Spleen (tissue), 7 donors: ENCODE measurements around the gene GPR161.

ENCODE experiments used
- POLR2AphosphoS5 ChIP-seq, 3 donors: sonication (generic); formaldehyde crosslinking; IDR thresholded peaks; one replicate each; pipeline ENCODE4 v1.5.1; 2017; ENCODE audit warnings: antibody characterized with exemption in 3 of 3
- TF ChIP-seq, protein P1 (sequence below), 11 experiments: fragments of 200-600 bp in 7 of 11; fragments of 450-650 bp in 4 of 11; sonication (generic) in 4 of 11; IDR thresholded peaks in 8 of 11; conservative IDR thresholded peaks in 3 of 11; 1 replicate in 7 of 11; 2 replicates in 4 of 11; pipeline versions ENCODE4 v1.4.0 to v1.8.0; 2016 to 2021; ENCODE audit warnings: antibody characterized with exemption in 11 of 11, inconsistent platforms in 4 of 11, mild to moderate bottlenecking in 1 of 11
- donor health status: DM: no; HTN: no; CAD: no; lungs with moderate emphysema.
- donor health status: DM: no; HTN: no; CAD: no.
- donor health status: DM: no; HTN: no; CAD: no.

DNA sequence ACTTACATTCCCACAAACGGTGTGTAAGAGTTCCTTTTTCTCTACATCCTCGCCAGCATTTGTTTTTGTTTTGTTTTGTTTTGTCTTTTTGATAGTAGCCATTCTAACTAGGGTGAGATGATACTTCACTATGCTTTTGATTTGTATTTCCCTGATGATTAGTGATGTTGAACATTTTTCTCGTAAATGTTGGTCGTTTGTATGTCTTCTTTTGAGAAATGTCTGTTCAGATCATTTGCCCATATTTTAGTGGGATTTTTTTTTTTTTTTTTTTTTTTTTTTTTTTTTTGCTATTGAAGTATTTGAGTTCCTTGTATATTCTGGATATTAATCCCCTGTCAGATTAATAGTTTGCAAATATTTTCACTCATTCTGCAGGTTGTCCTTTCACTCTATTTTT, 19.2 kb upstream of the GPR161 start:
- TF ChIP-seq, protein P1, sequence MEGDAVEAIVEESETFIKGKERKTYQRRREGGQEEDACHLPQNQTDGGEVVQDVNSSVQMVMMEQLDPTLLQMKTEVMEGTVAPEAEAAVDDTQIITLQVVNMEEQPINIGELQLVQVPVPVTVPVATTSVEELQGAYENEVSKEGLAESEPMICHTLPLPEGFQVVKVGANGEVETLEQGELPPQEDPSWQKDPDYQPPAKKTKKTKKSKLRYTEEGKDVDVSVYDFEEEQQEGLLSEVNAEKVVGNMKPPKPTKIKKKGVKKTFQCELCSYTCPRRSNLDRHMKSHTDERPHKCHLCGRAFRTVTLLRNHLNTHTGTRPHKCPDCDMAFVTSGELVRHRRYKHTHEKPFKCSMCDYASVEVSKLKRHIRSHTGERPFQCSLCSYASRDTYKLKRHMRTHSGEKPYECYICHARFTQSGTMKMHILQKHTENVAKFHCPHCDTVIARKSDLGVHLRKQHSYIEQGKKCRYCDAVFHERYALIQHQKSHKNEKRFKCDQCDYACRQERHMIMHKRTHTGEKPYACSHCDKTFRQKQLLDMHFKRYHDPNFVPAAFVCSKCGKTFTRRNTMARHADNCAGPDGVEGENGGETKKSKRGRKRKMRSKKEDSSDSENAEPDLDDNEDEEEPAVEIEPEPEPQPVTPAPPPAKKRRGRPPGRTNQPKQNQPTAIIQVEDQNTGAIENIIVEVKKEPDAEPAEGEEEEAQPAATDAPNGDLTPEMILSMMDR (IDR thresholded peaks at IDR 0.05 in 8 of 11, conservative IDR thresholded peaks at IDR 0.05 in 3 of 11) = no peak
- no peak for TF ChIP-seq POLR2AphosphoS5 (IDR thresholded peaks at IDR 0.05)
